ENCODE data around the gene BNC2. TPM values are rescaled to one million over a fixed set of nuclear protein-coding genes. Genes with fewer than 3 reads are reported as not detected.

The BNC2 gene
- total RNA-seq, 1 experiment from 2014 or later, result 5.7 TPM

DNA sequence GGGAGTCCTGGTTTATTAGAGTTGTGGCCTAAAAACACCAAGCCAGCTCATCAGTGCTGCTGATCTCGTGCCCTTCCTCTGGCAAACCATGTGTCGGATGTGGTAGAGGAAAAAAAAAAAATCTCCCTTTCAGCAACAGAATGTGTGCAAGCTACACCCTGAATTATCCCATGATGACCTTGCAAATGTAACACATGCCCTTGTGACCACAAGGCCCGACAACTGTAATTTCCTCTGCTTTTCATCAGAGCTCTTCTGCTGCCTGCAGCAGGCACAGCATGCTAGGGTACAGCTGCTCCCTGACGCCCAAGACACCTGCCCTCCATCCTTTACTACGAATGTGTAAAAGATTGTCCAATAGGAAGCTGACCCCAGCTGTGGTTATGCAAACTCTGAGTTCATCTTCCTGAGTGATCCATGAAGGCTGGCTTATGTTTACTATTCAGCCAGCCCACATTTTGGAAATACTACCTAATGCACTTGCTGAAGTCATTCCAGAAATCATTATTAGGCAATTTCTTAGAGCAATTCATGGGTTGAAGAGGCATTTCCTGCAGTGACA lies 14.6 kb upstream of the BNC2 start:
- H3K9me3 ChIP-seq (ENCODE audit: control insufficient read depth, insufficient read depth, low read depth, low read length), result no peaks in the 10 kb centered on the region
- no peak overlapping the region for H3K4me3 ChIP-seq (ENCODE audit: low read depth in 2 of 2, low read length in 2 of 2)
- no peak for TF ChIP-seq POLR2AphosphoS5 (IDR thresholded peaks at IDR 0.05; ENCODE audit: low read depth, low read length)
- no peak for TF ChIP-seq SIN3A (IDR thresholded peaks at IDR 0.05; ENCODE audit: borderline replicate concordance, insufficient read depth, low read depth, low read length)
- TF ChIP-seq TCF7L2 (IDR thresholded peaks at IDR 0.05; ENCODE audit: low read depth, low read length), result no peak
- TF ChIP-seq, protein P1, sequence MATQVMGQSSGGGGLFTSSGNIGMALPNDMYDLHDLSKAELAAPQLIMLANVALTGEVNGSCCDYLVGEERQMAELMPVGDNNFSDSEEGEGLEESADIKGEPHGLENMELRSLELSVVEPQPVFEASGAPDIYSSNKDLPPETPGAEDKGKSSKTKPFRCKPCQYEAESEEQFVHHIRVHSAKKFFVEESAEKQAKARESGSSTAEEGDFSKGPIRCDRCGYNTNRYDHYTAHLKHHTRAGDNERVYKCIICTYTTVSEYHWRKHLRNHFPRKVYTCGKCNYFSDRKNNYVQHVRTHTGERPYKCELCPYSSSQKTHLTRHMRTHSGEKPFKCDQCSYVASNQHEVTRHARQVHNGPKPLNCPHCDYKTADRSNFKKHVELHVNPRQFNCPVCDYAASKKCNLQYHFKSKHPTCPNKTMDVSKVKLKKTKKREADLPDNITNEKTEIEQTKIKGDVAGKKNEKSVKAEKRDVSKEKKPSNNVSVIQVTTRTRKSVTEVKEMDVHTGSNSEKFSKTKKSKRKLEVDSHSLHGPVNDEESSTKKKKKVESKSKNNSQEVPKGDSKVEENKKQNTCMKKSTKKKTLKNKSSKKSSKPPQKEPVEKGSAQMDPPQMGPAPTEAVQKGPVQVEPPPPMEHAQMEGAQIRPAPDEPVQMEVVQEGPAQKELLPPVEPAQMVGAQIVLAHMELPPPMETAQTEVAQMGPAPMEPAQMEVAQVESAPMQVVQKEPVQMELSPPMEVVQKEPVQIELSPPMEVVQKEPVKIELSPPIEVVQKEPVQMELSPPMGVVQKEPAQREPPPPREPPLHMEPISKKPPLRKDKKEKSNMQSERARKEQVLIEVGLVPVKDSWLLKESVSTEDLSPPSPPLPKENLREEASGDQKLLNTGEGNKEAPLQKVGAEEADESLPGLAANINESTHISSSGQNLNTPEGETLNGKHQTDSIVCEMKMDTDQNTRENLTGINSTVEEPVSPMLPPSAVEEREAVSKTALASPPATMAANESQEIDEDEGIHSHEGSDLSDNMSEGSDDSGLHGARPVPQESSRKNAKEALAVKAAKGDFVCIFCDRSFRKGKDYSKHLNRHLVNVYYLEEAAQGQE (IDR thresholded peaks at IDR 0.05; ENCODE audit: insufficient read depth in 1 of 2, low read depth in 2 of 2, low read length in 1 of 2), result no peak
- TF ChIP-seq, protein P2, sequence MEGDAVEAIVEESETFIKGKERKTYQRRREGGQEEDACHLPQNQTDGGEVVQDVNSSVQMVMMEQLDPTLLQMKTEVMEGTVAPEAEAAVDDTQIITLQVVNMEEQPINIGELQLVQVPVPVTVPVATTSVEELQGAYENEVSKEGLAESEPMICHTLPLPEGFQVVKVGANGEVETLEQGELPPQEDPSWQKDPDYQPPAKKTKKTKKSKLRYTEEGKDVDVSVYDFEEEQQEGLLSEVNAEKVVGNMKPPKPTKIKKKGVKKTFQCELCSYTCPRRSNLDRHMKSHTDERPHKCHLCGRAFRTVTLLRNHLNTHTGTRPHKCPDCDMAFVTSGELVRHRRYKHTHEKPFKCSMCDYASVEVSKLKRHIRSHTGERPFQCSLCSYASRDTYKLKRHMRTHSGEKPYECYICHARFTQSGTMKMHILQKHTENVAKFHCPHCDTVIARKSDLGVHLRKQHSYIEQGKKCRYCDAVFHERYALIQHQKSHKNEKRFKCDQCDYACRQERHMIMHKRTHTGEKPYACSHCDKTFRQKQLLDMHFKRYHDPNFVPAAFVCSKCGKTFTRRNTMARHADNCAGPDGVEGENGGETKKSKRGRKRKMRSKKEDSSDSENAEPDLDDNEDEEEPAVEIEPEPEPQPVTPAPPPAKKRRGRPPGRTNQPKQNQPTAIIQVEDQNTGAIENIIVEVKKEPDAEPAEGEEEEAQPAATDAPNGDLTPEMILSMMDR (IDR thresholded peaks at IDR 0.05), result no peak
- no peak overlapping the region for H3K27ac ChIP-seq (ENCODE audit: low read length)
- H3K27me3 ChIP-seq (ENCODE audit: control insufficient read depth, insufficient read depth, low read length), result no peaks in the 10 kb centered on the region
- POLR2A ChIA-PET, result no interaction called here
- no peaks in the 10 kb centered on the region for H3K36me3 ChIP-seq (ENCODE audit: control insufficient read depth, insufficient read depth, low read length)
- in situ Hi-C loops (cut with HindIII; ENCODE audit: low pct_unique_long_range_greater_than_20kb, low sequenced_read_pairs) (no loop called here), intact Hi-C loops (cut with micrococcal nuclease; ENCODE audit: unreplicated experiment) (no loop called here)
- CTCF ChIA-PET, result no interaction called here
- BruUV-seq (replicated peaks), result no TSS peak
- DNase-seq (ENCODE audit: low read depth, low spot score) (no peak), ATAC-seq (no peak)
- no peaks in the 10 kb centered on the region for H3K4me1 ChIP-seq (ENCODE audit: control insufficient read depth, insufficient read depth, low read length)

DNA sequence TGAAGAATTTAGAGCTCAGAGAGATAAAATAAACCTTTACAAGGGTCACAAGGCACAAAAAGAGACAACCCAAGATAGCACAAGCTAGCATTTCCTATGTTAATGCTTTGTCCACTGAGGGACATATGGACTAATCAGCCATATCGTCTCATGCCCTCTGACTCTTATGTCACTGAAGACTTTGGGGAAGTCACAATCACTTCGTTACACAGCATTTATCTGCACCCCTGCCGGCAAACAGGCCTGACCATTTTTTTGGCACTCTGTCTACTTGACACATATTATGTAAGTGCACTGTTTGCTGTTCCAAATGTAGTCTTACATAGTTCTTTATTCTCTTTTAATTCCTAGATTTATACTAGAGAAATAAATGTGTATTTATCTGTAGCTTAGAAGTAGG lies 13.9 kb upstream of the BNC2 start:
- POLR2A ChIA-PET, result no interaction called here
- ATAC-seq (no peak), DNase-seq (ENCODE audit: low read depth, low spot score) (no peak)
- CTCF ChIA-PET, result no interaction called here
- H3K9me3 ChIP-seq (ENCODE audit: control insufficient read depth, insufficient read depth, low read depth, low read length), result no peaks in the 10 kb centered on the region
- TF ChIP-seq POLR2AphosphoS5 (IDR thresholded peaks at IDR 0.05; ENCODE audit: low read depth, low read length) (no peak), TCF7L2 (IDR thresholded peaks at IDR 0.05; ENCODE audit: low read depth, low read length) (no peak), SIN3A (IDR thresholded peaks at IDR 0.05; ENCODE audit: borderline replicate concordance, insufficient read depth, low read depth, low read length) (no peak)
- TF ChIP-seq, protein P2 (IDR thresholded peaks at IDR 0.05), result no peak
- TF ChIP-seq, protein P1 (IDR thresholded peaks at IDR 0.05; ENCODE audit: insufficient read depth in 1 of 2, low read depth in 2 of 2, low read length in 1 of 2), result no peak
- in situ Hi-C loops (cut with HindIII; ENCODE audit: low pct_unique_long_range_greater_than_20kb, low sequenced_read_pairs) (no loop called here), intact Hi-C loops (cut with micrococcal nuclease; ENCODE audit: unreplicated experiment) (no loop called here)
- no peak overlapping the region for H3K4me3 ChIP-seq (ENCODE audit: low read depth in 2 of 2, low read length in 2 of 2)
- no peak overlapping the region for H3K27ac ChIP-seq (ENCODE audit: low read length)
- no peaks in the 10 kb centered on the region for H3K36me3 ChIP-seq (ENCODE audit: control insufficient read depth, insufficient read depth, low read length)
- no peaks in the 10 kb centered on the region for H3K4me1 ChIP-seq (ENCODE audit: control insufficient read depth, insufficient read depth, low read length)
- no TSS peak for BruUV-seq (replicated peaks)
- no peaks in the 10 kb centered on the region for H3K27me3 ChIP-seq (ENCODE audit: control insufficient read depth, insufficient read depth, low read length)

Data from Panc1 (cell line).